H1 (cell line): Measurements from ENCODE around the gene ANKRD27. TPM values are rescaled to one million over a fixed set of nuclear protein-coding genes. Genes with fewer than 3 reads are reported as not detected.

Experiments used
- CTCF ChIA-PET: fragments of 300-600 bp; sonication (Branson Sonifier 250); formaldehyde crosslinking; loops from one replicate; lab custom pipeline; 2021; ENCODE audit not compliant: partially characterized antibody; lab: Charles Lee
- POLR2A ChIA-PET: fragments of 300-600 bp; sonication (Branson Sonifier 250); formaldehyde crosslinking; loops from one replicate; lab custom pipeline; 2021; ENCODE audit warnings: inconsistent platforms; ENCODE audit not compliant: partially characterized antibody; lab: Charles Lee
- DNase-seq, 2 experiments: peaks; one replicate each; pipeline versions ENCODE4 v3.0.0 to v3.0.0-alpha.2; 2010 to 2022; ENCODE audit warnings: low spot score in 2 of 2, low read depth in 1 of 2, mixed read lengths in 1 of 2
- FAIRE-seq: peaks from 2 replicates; lab custom pipeline; 2011; peaks lifted over from hg19 to GRCh38; lab: Jason Lieb, UNC
- H2AFZ ChIP-seq: 2 replicates; pipeline ENCODE4 v1.8.1; 2012; ENCODE audit warnings: low read length, inconsistent platforms
- H2AK5ac ChIP-seq: 2 replicates; pipeline ENCODE4 v1.6.1; 2013; ENCODE audit warnings: low read depth, low read length
- H2BK120ac ChIP-seq: replicated peaks from 2 replicates; pipeline ENCODE3; 2013; ENCODE audit warnings: low read depth, low read length, inconsistent platforms
- H2BK12ac ChIP-seq: 2 replicates; pipeline ENCODE4 v1.6.1; 2013; ENCODE audit warnings: low read depth, low read length
- H2BK15ac ChIP-seq: 2 replicates; pipeline ENCODE4 v1.6.1; 2013; ENCODE audit warnings: low read length
- H2BK20ac ChIP-seq: 2 replicates; pipeline ENCODE4 v1.6.1; 2013; ENCODE audit warnings: low read length
- H2BK5ac ChIP-seq: 2 replicates; pipeline ENCODE4 v1.6.1; 2013; ENCODE audit warnings: low read depth, low read length
- H3K14ac ChIP-seq: 2 replicates; pipeline ENCODE4 v1.6.1; 2013; ENCODE audit warnings: inconsistent platforms; ENCODE audit not compliant: insufficient read length
- H3K18ac ChIP-seq: 2 replicates; pipeline ENCODE4 v1.6.1; 2013; ENCODE audit warnings: low read length; ENCODE audit errors: extremely low read depth
- H3K23ac ChIP-seq: 2 replicates; pipeline ENCODE4 v1.6.1; 2013; ENCODE audit warnings: inconsistent platforms; ENCODE audit not compliant: insufficient read length
- H3K23me2 ChIP-seq: 2 replicates; pipeline ENCODE4 v1.6.1; 2013; ENCODE audit warnings: low read depth, low read length
- H3K27ac ChIP-seq: 2 replicates; pipeline ENCODE4 v1.6.1; 2011; ENCODE audit warnings: low read depth, low read length, inconsistent platforms
- H3K27me3 ChIP-seq, 4 experiments: replicated peaks in 1 of 4; 1 replicate in 1 of 4; 2 replicates in 3 of 4; pipeline versions ENCODE4 v1.6.1 to v1.8.1; 2011 to 2013; ENCODE audit warnings: low read length in 3 of 4, mild to moderate bottlenecking in 3 of 4, inconsistent platforms in 2 of 4, mixed read lengths in 2 of 4, moderate library complexity in 1 of 4; ENCODE audit not compliant: control insufficient read depth in 3 of 4, insufficient read depth in 3 of 4; ENCODE audit errors: extremely low read depth in 1 of 4
- H3K36me3 ChIP-seq, 4 experiments: 2 replicates each; pipeline versions ENCODE4 v1.6.1 to v1.8.1; 2011 to 2013; ENCODE audit warnings: mild to moderate bottlenecking in 4 of 4, low read length in 3 of 4, moderate library complexity in 2 of 4, control low read depth in 1 of 4, inconsistent platforms in 1 of 4; ENCODE audit not compliant: insufficient read depth in 4 of 4, control insufficient read depth in 2 of 4
- H3K4ac ChIP-seq: replicated peaks from 2 replicates; pipeline ENCODE3; 2013; ENCODE audit warnings: low read length, low read depth, mixed read lengths, inconsistent platforms; ENCODE audit not compliant: insufficient read length
- H3K4me1 ChIP-seq, 4 experiments: replicated peaks in 1 of 4; 1 replicate in 1 of 4; 2 replicates in 3 of 4; pipeline versions ENCODE4 v1.6.1 to v1.8.1; 2011 to 2013; ENCODE audit warnings: low read length in 3 of 4, inconsistent platforms in 2 of 4, mixed read lengths in 1 of 4; ENCODE audit not compliant: insufficient read depth in 4 of 4, control insufficient read depth in 3 of 4
- H3K4me2 ChIP-seq, 2 experiments: 2 replicates each; pipeline versions ENCODE4 v1.6.1 to v1.8.1; 2011 to 2013; ENCODE audit warnings: low read depth in 2 of 2, low read length in 2 of 2, control low read depth in 1 of 2, inconsistent platforms in 1 of 2, mild to moderate bottlenecking in 1 of 2; ENCODE audit not compliant: insufficient read depth in 1 of 2
- H3K4me3 ChIP-seq, 4 experiments: fragments of 200-600, 300-600 bp in 1 of 4; sonication (generic), shearing (Covaris generic), sonication (Bioruptor Twin) in 1 of 4; 2 replicates each; pipeline versions ENCODE4 v1.5.1 to v1.8.1; 2011 to 2016; ENCODE audit warnings: low read length in 4 of 4, low read depth in 3 of 4, control low read depth in 2 of 4, inconsistent platforms in 2 of 4, mild to moderate bottlenecking in 2 of 4, mixed read lengths in 1 of 4, moderate library complexity in 1 of 4; ENCODE audit not compliant: insufficient read depth in 2 of 4; ENCODE audit errors: extremely low read depth in 1 of 4
- H3K56ac ChIP-seq: replicated peaks from 2 replicates; pipeline ENCODE3; 2013; ENCODE audit warnings: low read depth, mild to moderate bottlenecking, mixed read lengths, low read length, inconsistent platforms; ENCODE audit not compliant: insufficient read length
- H3K79me1 ChIP-seq: 2 replicates; pipeline ENCODE4 v1.6.1; 2013; ENCODE audit warnings: low read depth, low read length, control low read depth
- H3K79me2 ChIP-seq, 2 experiments: 2 replicates each; pipeline versions ENCODE4 v1.6.1 to v1.8.1; 2012 to 2013; ENCODE audit warnings: low read length in 2 of 2, mild to moderate bottlenecking in 2 of 2, inconsistent platforms in 1 of 2; ENCODE audit not compliant: insufficient read depth in 2 of 2, control insufficient read depth in 1 of 2
- H3K9ac ChIP-seq, 4 experiments: replicated peaks in 1 of 4; 1 replicate in 1 of 4; 2 replicates in 3 of 4; pipeline versions ENCODE4 v1.6.1 to v1.8.1; 2011 to 2013; ENCODE audit warnings: low read depth in 3 of 4, low read length in 3 of 4, control low read depth in 2 of 4, mild to moderate bottlenecking in 2 of 4, moderate library complexity in 2 of 4, inconsistent platforms in 1 of 4; ENCODE audit errors: extremely low read depth in 1 of 4
- H3K9me3 ChIP-seq, 2 experiments: 2 replicates each; pipeline versions ENCODE4 v1.6.1 to v1.8.1; 2012 to 2013; ENCODE audit warnings: mild to moderate bottlenecking in 2 of 2, moderate library complexity in 2 of 2, control low read depth in 1 of 2, inconsistent platforms in 1 of 2, low read depth in 1 of 2, low read length in 1 of 2, mixed read lengths in 1 of 2; ENCODE audit not compliant: insufficient read depth in 2 of 2
- H4K20me1 ChIP-seq, 2 experiments: replicated peaks in 1 of 2; 2 replicates each; pipeline versions ENCODE3 to v1.8.1; 2011 to 2013; ENCODE audit warnings: inconsistent platforms in 2 of 2, low read length in 2 of 2, mild to moderate bottlenecking in 1 of 2; ENCODE audit not compliant: insufficient read depth in 2 of 2, control insufficient read depth in 1 of 2
- H4K5ac ChIP-seq: 2 replicates; pipeline ENCODE4 v1.6.1; 2013; ENCODE audit warnings: low read length, low read depth, mixed read lengths, inconsistent platforms; ENCODE audit not compliant: insufficient read length
- H4K8ac ChIP-seq: 2 replicates; pipeline ENCODE4 v1.8.0; 2013; ENCODE audit warnings: mild to moderate bottlenecking, moderate library complexity, low read length, inconsistent platforms; ENCODE audit not compliant: insufficient read depth; ENCODE audit errors: extremely low read depth
- H4K91ac ChIP-seq: replicated peaks from 2 replicates; pipeline ENCODE3; 2013; ENCODE audit warnings: low read length, mixed read lengths, inconsistent platforms; ENCODE audit not compliant: insufficient read length
- RNF2 ChIP-seq: fragments of 200-900, 300-1000 bp; sonication (generic); IDR thresholded peaks from 2 replicates; pipeline ENCODE4 v1.7.1; 2016; ENCODE audit warnings: borderline replicate concordance, low read depth, mild to moderate bottlenecking, antibody characterized with exemption, low read length; ENCODE audit not compliant: poor library complexity, severe bottlenecking; ENCODE audit errors: missing control alignments
- WGBS, 2 experiments: shearing (Covaris generic) in 1 of 2; methylation state at CpG; one replicate each; pipeline versions ENCODE4 v1.1.6 to v1.1.7; 2013 to 2015; ENCODE audit warnings: low lambda C conversion rate in 2 of 2, mixed read lengths in 2 of 2, inconsistent platforms in 1 of 2, low coverage in 1 of 2, missing lambda C conversion rate in 1 of 2; ENCODE audit not compliant: insufficient replicate concordance in 2 of 2, insufficient coverage in 1 of 2, insufficient read length in 1 of 2; ENCODE audit errors: extremely low coverage in 1 of 2, missing lambda C conversion rate in 1 of 2; 5-methylcytosine and 5-hydroxymethylcytosine counted together
- polyA plus RNA-seq, 7 experiments: library from polyadenylated mRNA; depleted of rRNA in 3 of 7; stranded (reverse) in 5 of 7; unstranded in 2 of 7; fragments of >200 nt in 5 of 7; fragments of 200-250 nt in 2 of 7; gene quantifications; 1 replicate in 5 of 7; 2 replicates in 1 of 7; 4 replicates in 1 of 7; pipeline versions ENCODE4 v1.2.1 to v1.2.3, GENCODE V29; 2011 to 2013; ENCODE audit warnings: missing spikeins in 2 of 7, mixed read lengths in 2 of 7
- total RNA-seq: library from RNA; stranded (reverse); fragmentation: NEBNext Ultra II Directional; extraction: Animal tissue kit (Norgen Biotek cat#: 25700); gene quantifications from 2 replicates; pipeline ENCODE4 v1.2.1, GENCODE V29; 2021

The ANKRD27 gene
- total and polyA plus RNA-seq, 2 of the 8 experiments (the other 6 are each of a cell fraction or from before 2014, with no cell fraction given): 27.9 to 55.7 TPM

- Histone ChIP-seq H3K23ac (no peak overlapping the region), H3K9me3 (no peaks in the 10 kb centered on the region), H4K5ac (no peak overlapping the region), H3K14ac (no peak overlapping the region), H4K20me1 (peaks cover 0 to 3% of the 10 kb centered on the region in 2 experiments), H3K79me1 (no peaks in the 10 kb centered on the region), H3K36me3 (peaks cover 0 to 11% (median 8%) of the 10 kb centered on the region in 4 experiments; a peak in 5 of 8 replicates), H3K27ac (no peak overlapping the region), H3K79me2 (no peaks in the 10 kb centered on the region; a peak in 1 of 4 replicates), H3K4me1 (peaks cover 0 to 6% (median 3%) of the 10 kb centered on the region in 4 experiments; a peak in 3 of 7 replicates), H3K56ac (no peak overlapping the region), H2BK12ac (no peak overlapping the region), H3K27me3 (no peaks in the 10 kb centered on the region), H2BK15ac (no peak overlapping the region), H3K4me2 (no peak overlapping the region), H3K23me2 (no peaks in the 10 kb centered on the region), H3K4me3 (no peak overlapping the region), H2BK120ac (no peak overlapping the region), H2BK20ac (no peak overlapping the region), H3K4ac (no peak overlapping the region), H4K91ac (no peak overlapping the region), H3K9ac (no peak overlapping the region), H2AFZ (no peak overlapping the region), H4K8ac (no peak overlapping the region), H2AK5ac (no peak overlapping the region), H3K18ac (no peak overlapping the region), H2BK5ac (no peak overlapping the region)
- TF ChIP-seq RNF2: no peak
- FAIRE-seq (no peak), DNase-seq (no peak)
- ChIA-PET POLR2A (interaction anchor here (0.7 kb wide), 1 partner anchor 21 kb away, joined by 5 read pairs; the partner anchor contains the start of gene ANKRD27), CTCF (no interaction called here)
- WGBS, 2 experiments: 79% methylated on average over 4 of the region's 15 CpGs; no CpG with 5 or more reads in 1 of the 2 experiments
Measured at GRCh38 chr19:32653599-32653915, 21.4 kb downstream of the ANKRD27 start.
